Natural killer cell (primary cell): ENCODE data around the gene IRF7. TPM values are rescaled to one million over a fixed set of nuclear protein-coding genes. Genes with fewer than 3 reads are reported as not detected.

Experiments used
- ATAC-seq, 3 donors: fragments of 150-1000 bp in 2 of 3; fragments of 200-7000 bp in 1 of 3; cut with Tn5 transposase; 1 replicate in 1 of 3; 2 replicates in 2 of 3; pipeline ENCODE4 v1.10.0; 2021; ENCODE audit warnings: mild to moderate bottlenecking in 2 of 3, moderate library complexity in 2 of 3
- DNase-seq, 2 donors: peaks; one replicate each; pipeline versions ENCODE4 v3.0.0 to v3.0.0-alpha.2; 2013 to 2021; ENCODE audit warnings: mixed read lengths in 1 of 2
- H3K27ac ChIP-seq: one replicate; pipeline ENCODE4 v1.5.1; 2013; ENCODE audit warnings: mild to moderate bottlenecking, low read length
- H3K27me3 ChIP-seq: one replicate; pipeline ENCODE4 v1.6.1; 2013; ENCODE audit warnings: low read length; ENCODE audit not compliant: control insufficient read depth, insufficient read depth
- H3K36me3 ChIP-seq: one replicate; pipeline ENCODE4 v1.6.1; 2013; ENCODE audit warnings: low read length; ENCODE audit not compliant: control insufficient read depth, insufficient read depth
- H3K4me1 ChIP-seq: one replicate; pipeline ENCODE4 v1.6.1; 2013; ENCODE audit warnings: low read length; ENCODE audit not compliant: control insufficient read depth, insufficient read depth
- H3K4me3 ChIP-seq: one replicate; pipeline ENCODE4 v1.5.1; 2013; ENCODE audit warnings: low read length
- H3K9me3 ChIP-seq: one replicate; pipeline ENCODE4 v1.6.1; 2013; ENCODE audit warnings: low read length; ENCODE audit not compliant: control insufficient read depth, insufficient read depth
- H3K27ac Mint-ChIP-seq, 2 donors: one replicate each; pipeline ENCODE4 v1.8.0; 2022; ENCODE audit warnings: mild to moderate bottlenecking in 2 of 2, mixed read lengths in 2 of 2, moderate library complexity in 1 of 2
- H3K27me3 Mint-ChIP-seq, 2 donors: one replicate each; pipeline ENCODE4 v1.8.0; 2022; ENCODE audit warnings: low read depth in 2 of 2, mixed read lengths in 2 of 2
- H3K36me3 Mint-ChIP-seq: one replicate; pipeline ENCODE4 v1.8.0; 2022; ENCODE audit warnings: mixed read lengths
- H3K4me1 Mint-ChIP-seq, 2 donors: one replicate each; pipeline ENCODE4 v1.8.0; 2022; ENCODE audit warnings: mixed read lengths in 2 of 2
- H3K4me3 Mint-ChIP-seq: one replicate; pipeline ENCODE4 v1.8.0; 2022; ENCODE audit warnings: mild to moderate bottlenecking, moderate library complexity, mixed read lengths
- H3K9me3 Mint-ChIP-seq, 2 donors: one replicate each; pipeline ENCODE4 v1.8.0; 2022; ENCODE audit warnings: mixed read lengths in 2 of 2
- WGBS: methylation state at CpG from one replicate; pipeline ENCODE4 v1.1.7; 2013; ENCODE audit warnings: missing lambda C conversion rate; ENCODE audit not compliant: insufficient coverage; 5-methylcytosine and 5-hydroxymethylcytosine counted together
- intact Hi-C: fragments of 100-400 bp; cut with micrococcal nuclease; formaldehyde crosslinking; loops from one replicate; pipeline ENCODE4 v1.14.2; 2022
- total RNA-seq, 4 donors: library from RNA; stranded (reverse); fragments of 120-200 nt in 1 of 4; gene quantifications; one replicate each; pipeline versions ENCODE4 v1.2.3 to v1.2.4, GENCODE V29; 2013 to 2022
- TF ChIP-seq, protein P1 (sequence below): fragments of 200-600 bp; IDR thresholded peaks from one replicate; pipeline ENCODE4 v1.8.0; 2022; ENCODE audit warnings: antibody characterized with exemption

IRF7 gene
- total RNA-seq, 3 donors from 2014 or later (not counting 1 experiment from before 2014, with no cell fraction given), result 63.3 to 97.3 (median 77.3) TPM

DNA sequence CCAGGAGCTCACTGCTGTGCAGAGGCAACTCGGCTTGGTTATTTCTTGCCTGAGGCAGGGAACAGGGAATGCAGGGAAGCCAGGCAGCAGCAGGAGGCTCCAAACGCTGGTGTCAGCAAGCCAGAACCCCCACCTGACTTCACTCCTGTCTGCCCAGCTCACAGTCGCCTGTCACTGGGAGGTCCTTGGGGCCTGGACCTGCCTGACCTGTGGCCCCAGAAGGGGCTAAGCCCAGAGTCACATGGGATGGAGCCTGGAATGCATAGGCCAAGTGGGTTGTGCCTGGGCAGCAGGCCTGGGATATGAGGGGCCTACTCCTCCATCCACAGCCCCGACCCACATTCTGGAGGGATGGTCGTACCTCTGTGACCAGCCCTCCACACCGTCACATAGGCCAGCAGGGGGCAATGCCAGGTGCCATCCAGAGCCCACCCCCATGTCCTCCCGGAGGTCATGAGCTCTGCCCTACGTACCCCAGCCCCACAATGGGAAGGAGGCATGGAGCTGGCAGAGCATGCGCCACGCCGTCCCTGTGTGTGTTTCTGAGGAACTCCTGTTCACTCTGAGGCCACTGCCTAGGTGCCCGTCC is 49.7 kb downstream of the IRF7 start:
- TF ChIP-seq, protein P1, sequence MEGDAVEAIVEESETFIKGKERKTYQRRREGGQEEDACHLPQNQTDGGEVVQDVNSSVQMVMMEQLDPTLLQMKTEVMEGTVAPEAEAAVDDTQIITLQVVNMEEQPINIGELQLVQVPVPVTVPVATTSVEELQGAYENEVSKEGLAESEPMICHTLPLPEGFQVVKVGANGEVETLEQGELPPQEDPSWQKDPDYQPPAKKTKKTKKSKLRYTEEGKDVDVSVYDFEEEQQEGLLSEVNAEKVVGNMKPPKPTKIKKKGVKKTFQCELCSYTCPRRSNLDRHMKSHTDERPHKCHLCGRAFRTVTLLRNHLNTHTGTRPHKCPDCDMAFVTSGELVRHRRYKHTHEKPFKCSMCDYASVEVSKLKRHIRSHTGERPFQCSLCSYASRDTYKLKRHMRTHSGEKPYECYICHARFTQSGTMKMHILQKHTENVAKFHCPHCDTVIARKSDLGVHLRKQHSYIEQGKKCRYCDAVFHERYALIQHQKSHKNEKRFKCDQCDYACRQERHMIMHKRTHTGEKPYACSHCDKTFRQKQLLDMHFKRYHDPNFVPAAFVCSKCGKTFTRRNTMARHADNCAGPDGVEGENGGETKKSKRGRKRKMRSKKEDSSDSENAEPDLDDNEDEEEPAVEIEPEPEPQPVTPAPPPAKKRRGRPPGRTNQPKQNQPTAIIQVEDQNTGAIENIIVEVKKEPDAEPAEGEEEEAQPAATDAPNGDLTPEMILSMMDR, result no peak
- Mint-ChIP-seq H3K36me3 (no peaks in the 10 kb centered on the region), H3K27me3 (no peaks in the 10 kb centered on the region), H3K4me3 (no peak overlapping the region), H3K9me3 (no peaks in the 10 kb centered on the region), H3K27ac (no peak overlapping the region), H3K4me1 (peaks cover 0 to 11% of the 10 kb centered on the region in 2 donors)
- Histone ChIP-seq H3K4me1 (peaks cover 24% of the 10 kb centered on the region), H3K27ac (no peak overlapping the region), H3K9me3 (no peaks in the 10 kb centered on the region), H3K36me3 (no peaks in the 10 kb centered on the region), H3K4me3 (no peak overlapping the region), H3K27me3 (no peaks in the 10 kb centered on the region)
- ATAC-seq, result no peak
- intact Hi-C loops, result no loop called here
- WGBS, result 88% methylated on average over 12 of the region's 12 CpGs
- DNase-seq, result no peak

DNA sequence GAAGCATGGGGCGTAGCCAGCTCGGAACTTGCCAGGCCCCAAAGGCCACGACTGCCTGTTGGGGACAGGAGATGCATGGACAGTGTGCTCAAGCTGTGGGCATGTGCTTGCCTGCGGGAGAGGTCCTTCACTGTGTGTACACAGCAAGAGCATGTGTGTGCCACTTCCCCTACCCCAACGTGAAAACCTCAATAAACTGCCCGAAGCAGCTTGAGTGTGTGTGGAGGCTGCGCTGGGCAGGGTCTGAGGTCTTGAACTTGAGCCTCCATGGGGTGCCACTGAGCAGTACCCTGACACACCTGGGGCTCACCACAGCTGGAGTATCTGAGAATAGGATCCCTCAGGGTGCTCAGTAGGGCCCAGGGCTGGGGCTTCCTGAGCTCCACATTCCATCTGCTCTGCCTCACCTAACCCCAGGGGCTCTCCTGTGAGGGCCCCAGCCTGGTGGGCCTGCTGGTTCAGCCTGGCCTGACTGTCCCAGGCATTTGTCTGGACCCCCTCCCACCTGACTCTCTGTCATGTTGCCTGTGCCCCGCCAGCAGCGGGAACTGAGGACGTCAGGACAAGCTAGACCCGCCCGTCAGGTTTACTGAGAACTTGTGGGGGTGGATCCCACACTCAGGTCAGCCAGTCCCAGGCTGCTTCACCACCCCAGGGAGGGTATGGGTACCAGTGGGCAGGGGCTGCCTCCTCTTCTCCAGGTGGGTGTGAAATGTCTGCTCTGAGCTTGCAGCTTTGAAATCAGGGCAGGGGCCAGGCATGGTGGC is 51.8 kb downstream of the IRF7 start:
- no peak for ATAC-seq
- WGBS, result 93% methylated on average over 12 of the region's 12 CpGs
- no peaks in the 10 kb centered on the region for H3K9me3 ChIP-seq
- Mint-ChIP-seq H3K27me3 (no peaks in the 10 kb centered on the region), H3K27ac (no peak overlapping the region), H3K9me3 (no peaks in the 10 kb centered on the region), H3K36me3 (no peaks in the 10 kb centered on the region), H3K4me1 (peaks cover 5 to 19% of the 10 kb centered on the region in 2 donors), H3K4me3 (no peak overlapping the region)
- no peak overlapping the region for H3K27ac ChIP-seq
- H3K4me1 ChIP-seq, result peaks cover 25% of the 10 kb centered on the region
- no peak for DNase-seq
- intact Hi-C loops, result no loop called here
- TF ChIP-seq, protein P1, result no peak
- H3K27me3 ChIP-seq, result no peaks in the 10 kb centered on the region
- no peaks in the 10 kb centered on the region for H3K36me3 ChIP-seq
- H3K4me3 ChIP-seq, result no peak overlapping the region

- Mint-ChIP-seq H3K4me1 (peaks cover 5 to 18% of the 10 kb centered on the region in 2 donors), H3K36me3 (no peaks in the 10 kb centered on the region), H3K9me3 (no peaks in the 10 kb centered on the region), H3K4me3 (no peak overlapping the region), H3K27me3 (no peaks in the 10 kb centered on the region), H3K27ac (no peak overlapping the region)
- Histone ChIP-seq H3K9me3 (no peaks in the 10 kb centered on the region), H3K4me1 (peaks cover 23% of the 10 kb centered on the region), H3K27me3 (no peaks in the 10 kb centered on the region), H3K27ac (no peak overlapping the region), H3K36me3 (no peaks in the 10 kb centered on the region), H3K4me3 (no peak overlapping the region)
- 96% methylated on average over 17 of the region's 18 CpGs for WGBS
- ATAC-seq, result no peak
- TF ChIP-seq, protein P1, result no peak
- intact Hi-C loops, result no loop called here
- DNase-seq, result no peak
Measured at GRCh38 chr11:563066-563811, 52.5 kb downstream of the IRF7 start.

Other genes starting within 250 kb of the IRF7 start
- gene B4GALNT4, start 246.5 kb downstream of the IRF7 start, total RNA-seq, result 1 to 10 TPM in 2 of 3 donors, under 1 TPM in 1; 0.66 to 1.5 (median 1.5) TPM
- under 1 TPM in 2 of 3 donors, not detected in 1; 0.29 to 0.56 TPM for gene PKP3, start 221.7 kb downstream of the IRF7 start, total RNA-seq
- 100 to 1,000 TPM; 619 to 690 (median 666) TPM for gene SIGIRR, start 201.0 kb downstream of the IRF7 start, total RNA-seq
- 10 to 100 TPM; 15.1 to 21.3 (median 15.1) TPM for gene ANO9, start 173.9 kb downstream of the IRF7 start, total RNA-seq
- gene PTDSS2, start 165.7 kb downstream of the IRF7 start, total RNA-seq, result 10 to 100 TPM; 21.5 to 25.1 (median 23.4) TPM
- 100 to 1,000 TPM; 113 to 120 (median 118) TPM for gene RNH1, start 108.7 kb downstream of the IRF7 start, total RNA-seq
- gene HRAS, start 80.4 kb downstream of the IRF7 start, total RNA-seq, result 10 to 100 TPM; 27.6 to 35.0 (median 30.6) TPM
- gene LRRC56, start 78.4 kb downstream of the IRF7 start, total RNA-seq, result 1 to 10 TPM; 1.5 to 2.4 (median 2.2) TPM
- gene LMNTD2, start 55.2 kb downstream of the IRF7 start, total RNA-seq, result 1 to 10 TPM; 3.5 to 5.2 (median 5.0) TPM
- gene RASSF7, start 55.0 kb downstream of the IRF7 start, total RNA-seq, result 10 to 100 TPM; 19.0 to 21.7 (median 20.0) TPM
- 10 to 100 TPM; 46.1 to 52.0 (median 46.9) TPM for gene PHRF1, start 39.5 kb downstream of the IRF7 start, total RNA-seq
- gene CDHR5, start 9.0 kb upstream of the IRF7 start, total RNA-seq, result not detected
- not detected for gene SCT, start 11.2 kb upstream of the IRF7 start, total RNA-seq
- gene DRD4, start 21.3 kb upstream of the IRF7 start, total RNA-seq, result 1 to 10 TPM in 1 of 3 donors, under 1 TPM in 2; 0.49 to 1.2 (median 0.61) TPM
- gene DEAF1, start 79.3 kb upstream of the IRF7 start, total RNA-seq, result 10 to 100 TPM; 25.9 to 26.9 (median 26.8) TPM
- gene TMEM80, start 79.9 kb upstream of the IRF7 start, total RNA-seq, result 10 to 100 TPM; 17.8 to 42.1 (median 33.0) TPM
- 10 to 100 TPM in 1 of 3 donors, 1 to 10 TPM in 2; 6.9 to 10.9 (median 9.3) TPM for gene EPS8L2, start 90.3 kb upstream of the IRF7 start, total RNA-seq
- gene TALDO1, start 131.5 kb upstream of the IRF7 start, total RNA-seq, result 10 to 100 TPM; 46.1 to 94.8 (median 55.4) TPM
- 10 to 100 TPM; 40.4 to 43.1 (median 42.1) TPM for gene GATD1, start 161.5 kb upstream of the IRF7 start, total RNA-seq
- not detected for gene CEND1, start 174.1 kb upstream of the IRF7 start, total RNA-seq
- gene SLC25A22, start 182.3 kb upstream of the IRF7 start, total RNA-seq, result 10 to 100 TPM; 22.8 to 34.6 (median 31.5) TPM
- 10 to 100 TPM; 24.3 to 30.9 (median 25.2) TPM for gene PIDD1, start 189.3 kb upstream of the IRF7 start, total RNA-seq
- gene RPLP2, start 194.0 kb upstream of the IRF7 start, total RNA-seq, result 1,000 to 10,000 TPM; 1,482 to 1,846 (median 1,534) TPM
- 100 to 1,000 TPM; 184 to 218 (median 201) TPM for gene PNPLA2, start 203.0 kb upstream of the IRF7 start, total RNA-seq
- 10 to 100 TPM in 1 of 3 donors, 1 to 10 TPM in 2; 3.4 to 10.1 (median 3.8) TPM for gene CRACR2B, start 212.0 kb upstream of the IRF7 start, total RNA-seq
- 10 to 100 TPM; 40.9 to 68.3 (median 52.9) TPM for gene CD151, start 217.0 kb upstream of the IRF7 start, total RNA-seq
- 10 to 100 TPM; 48.2 to 63.8 (median 61.2) TPM for gene POLR2L, start 226.6 kb upstream of the IRF7 start, total RNA-seq
- 10 to 100 TPM; 11.2 to 18.6 (median 14.6) TPM for gene TSPAN4, start 226.9 kb upstream of the IRF7 start, total RNA-seq